ENCODE data around the gene HADHB.

DNA sequence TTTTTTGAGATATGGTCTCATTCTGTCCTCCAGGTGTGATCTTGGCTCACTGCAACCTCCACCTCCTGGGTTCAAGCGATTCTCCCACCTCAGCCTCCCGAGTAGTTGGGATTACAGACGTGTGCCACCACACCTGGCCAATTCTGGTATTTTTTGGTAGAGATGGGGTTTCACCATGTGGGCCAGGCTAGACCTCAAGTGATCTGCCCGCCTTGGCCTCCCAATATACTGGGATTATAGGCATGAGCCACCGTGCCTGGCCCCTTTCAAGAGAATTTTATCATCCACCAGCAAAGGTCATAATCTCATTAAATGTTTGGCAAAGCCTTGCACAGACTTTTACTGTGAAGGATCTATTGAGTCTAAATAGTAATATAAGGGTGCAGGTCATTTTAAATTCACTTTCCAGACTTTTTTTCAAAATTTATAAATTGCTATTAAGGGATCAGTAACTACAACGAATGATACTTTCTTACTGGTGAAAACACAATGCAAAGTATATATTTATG, 2.8 kb upstream of the HADHB start:
- TF ChIP-seq CTCF (CRISPR knock-in tag; IDR thresholded peaks at IDR 0.05) (no peak), HES4 (CRISPR knock-in tag; IDR thresholded peaks at IDR 0.05; ENCODE audit: borderline replicate concordance) (no peak), FOXA1 (IDR thresholded peaks at IDR 0.05) (no peak), FOXA1 (CRISPR knock-in tag; IDR thresholded peaks at IDR 0.05) (no peak)
- TF ChIP-seq, protein P1, sequence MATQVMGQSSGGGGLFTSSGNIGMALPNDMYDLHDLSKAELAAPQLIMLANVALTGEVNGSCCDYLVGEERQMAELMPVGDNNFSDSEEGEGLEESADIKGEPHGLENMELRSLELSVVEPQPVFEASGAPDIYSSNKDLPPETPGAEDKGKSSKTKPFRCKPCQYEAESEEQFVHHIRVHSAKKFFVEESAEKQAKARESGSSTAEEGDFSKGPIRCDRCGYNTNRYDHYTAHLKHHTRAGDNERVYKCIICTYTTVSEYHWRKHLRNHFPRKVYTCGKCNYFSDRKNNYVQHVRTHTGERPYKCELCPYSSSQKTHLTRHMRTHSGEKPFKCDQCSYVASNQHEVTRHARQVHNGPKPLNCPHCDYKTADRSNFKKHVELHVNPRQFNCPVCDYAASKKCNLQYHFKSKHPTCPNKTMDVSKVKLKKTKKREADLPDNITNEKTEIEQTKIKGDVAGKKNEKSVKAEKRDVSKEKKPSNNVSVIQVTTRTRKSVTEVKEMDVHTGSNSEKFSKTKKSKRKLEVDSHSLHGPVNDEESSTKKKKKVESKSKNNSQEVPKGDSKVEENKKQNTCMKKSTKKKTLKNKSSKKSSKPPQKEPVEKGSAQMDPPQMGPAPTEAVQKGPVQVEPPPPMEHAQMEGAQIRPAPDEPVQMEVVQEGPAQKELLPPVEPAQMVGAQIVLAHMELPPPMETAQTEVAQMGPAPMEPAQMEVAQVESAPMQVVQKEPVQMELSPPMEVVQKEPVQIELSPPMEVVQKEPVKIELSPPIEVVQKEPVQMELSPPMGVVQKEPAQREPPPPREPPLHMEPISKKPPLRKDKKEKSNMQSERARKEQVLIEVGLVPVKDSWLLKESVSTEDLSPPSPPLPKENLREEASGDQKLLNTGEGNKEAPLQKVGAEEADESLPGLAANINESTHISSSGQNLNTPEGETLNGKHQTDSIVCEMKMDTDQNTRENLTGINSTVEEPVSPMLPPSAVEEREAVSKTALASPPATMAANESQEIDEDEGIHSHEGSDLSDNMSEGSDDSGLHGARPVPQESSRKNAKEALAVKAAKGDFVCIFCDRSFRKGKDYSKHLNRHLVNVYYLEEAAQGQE (IDR thresholded peaks at IDR 0.05; ENCODE audit: borderline replicate concordance in 1 of 2, low read depth in 1 of 2, low read length in 2 of 2): no peak
